Calu3 (cell line): Measurements from ENCODE around the gene ILK. TPM values are rescaled to one million over a fixed set of nuclear protein-coding genes. Genes with fewer than 3 reads are reported as not detected.

ENCODE experiments used
- BruUV-seq: library from RNA; stranded (reverse); fragments of 400-500 nt; replicated peaks from 2 replicates; lab custom pipeline; 2021; lab: Mats Ljungman, UMichigan
- CTCF ChIA-PET: fragments of 300-600 bp; sonication (Branson Sonifier 250); formaldehyde crosslinking; loops from one replicate; lab custom pipeline; 2022; ENCODE audit warnings: antibody characterized with exemption; lab: Charles Lee
- DNase-seq: peaks from one replicate; pipeline ENCODE4 v3.0.0; 2022
- H3K27ac Mint-ChIP-seq: one replicate; pipeline ENCODE4 v1.8.0; 2022; ENCODE audit warnings: mixed read lengths; ENCODE audit not compliant: unreplicated experiment
- H3K27me3 Mint-ChIP-seq: one replicate; pipeline ENCODE4 v1.8.0; 2022; ENCODE audit warnings: mixed read lengths; ENCODE audit not compliant: unreplicated experiment
- H3K36me3 Mint-ChIP-seq: one replicate; pipeline ENCODE4 v1.8.0; 2022; ENCODE audit warnings: mild to moderate bottlenecking, moderate library complexity, mixed read lengths; ENCODE audit not compliant: insufficient read depth, unreplicated experiment
- H3K4me1 Mint-ChIP-seq: one replicate; pipeline ENCODE4 v1.8.0; 2022; ENCODE audit warnings: mild to moderate bottlenecking, low read depth, mixed read lengths; ENCODE audit not compliant: unreplicated experiment
- H3K4me3 Mint-ChIP-seq: one replicate; pipeline ENCODE4 v1.8.0; 2022; ENCODE audit warnings: mild to moderate bottlenecking, low read depth, moderate library complexity, mixed read lengths; ENCODE audit not compliant: unreplicated experiment
- H3K9me3 Mint-ChIP-seq: one replicate; pipeline ENCODE4 v1.8.0; 2022; ENCODE audit warnings: low read depth, mixed read lengths; ENCODE audit not compliant: unreplicated experiment
- CTCF ChIP-seq: fragments of 200-600 bp; IDR thresholded peaks from one replicate; pipeline ENCODE4 v1.8.0; 2022; ENCODE audit warnings: antibody characterized with exemption; ENCODE audit not compliant: unreplicated experiment
- intact Hi-C: fragments of 100-400 bp; cut with micrococcal nuclease; formaldehyde crosslinking; loops from one replicate; pipeline ENCODE4 v1.10.0; 2022; ENCODE audit not compliant: unreplicated experiment
- total RNA-seq: library from RNA; stranded (reverse); gene quantifications from 2 replicates; pipeline ENCODE4 v1.2.3, GENCODE V29; 2022

ILK gene
- total RNA-seq, 1 experiment from 2014 or later: 85.7 TPM

DNA sequence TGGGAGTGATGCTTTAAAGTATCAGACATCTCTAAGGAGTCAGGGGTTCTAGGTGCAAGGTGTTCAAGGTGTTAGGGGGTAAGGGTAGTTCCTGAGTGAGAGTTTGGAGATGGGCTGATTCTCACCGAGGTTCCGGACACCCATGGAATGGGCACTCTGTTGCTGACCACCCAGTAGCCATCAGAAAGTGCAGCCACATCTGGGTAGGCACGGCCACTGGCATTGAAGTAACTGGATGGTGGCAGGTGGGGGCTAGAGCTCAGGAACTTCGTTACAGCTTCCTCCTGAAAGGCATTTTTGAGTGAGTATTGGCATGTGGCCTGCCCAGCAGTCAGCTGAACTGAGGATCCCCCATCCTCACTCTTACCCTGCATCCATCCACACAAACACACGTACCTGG lies 11.5 kb downstream of the ILK start:
- no peaks in the 10 kb centered on the region for H3K27me3 Mint-ChIP-seq
- no peak overlapping the region for H3K4me3 Mint-ChIP-seq
- no peak for TF ChIP-seq CTCF
- no TSS peak for BruUV-seq
- H3K9me3 Mint-ChIP-seq: no peaks in the 10 kb centered on the region
- peaks cover 12% of the 10 kb centered on the region for H3K4me1 Mint-ChIP-seq
- intact Hi-C loops: loop anchor here (10.0 kb wide), 1 partner anchor 130 kb away; the partner anchor contains the start of genes ARFIP2 and TIMM10B
- H3K27ac Mint-ChIP-seq: no peak overlapping the region
- H3K36me3 Mint-ChIP-seq: no peaks in the 10 kb centered on the region
- DNase-seq: no peak
- CTCF ChIA-PET: no interaction called here

- no peak for TF ChIP-seq CTCF
- intact Hi-C loops: loop anchor here (10.0 kb wide), 1 partner anchor 131 kb away; the partner anchor contains the start of genes ARFIP2 and TIMM10B
- Mint-ChIP-seq H3K27ac (no peak overlapping the region), H3K4me3 (no peak overlapping the region), H3K9me3 (no peaks in the 10 kb centered on the region), H3K4me1 (peaks cover 6% of the 10 kb centered on the region), H3K36me3 (no peaks in the 10 kb centered on the region), H3K27me3 (no peaks in the 10 kb centered on the region)
- BruUV-seq: no TSS peak
- no peak for DNase-seq
- CTCF ChIA-PET: no interaction called here
Observed at GRCh38 chr11:6615882-6616585, 12.5 kb downstream of the ILK start.

- Mint-ChIP-seq H3K4me3 (no peak overlapping the region), H3K9me3 (no peaks in the 10 kb centered on the region), H3K36me3 (no peaks in the 10 kb centered on the region), H3K27me3 (no peaks in the 10 kb centered on the region), H3K4me1 (no peaks in the 10 kb centered on the region), H3K27ac (no peak overlapping the region)
- intact Hi-C loops: loop anchor here (10.0 kb wide), 1 partner anchor 132 kb away; the partner anchor contains the start of genes ARFIP2 and TIMM10B
- no TSS peak for BruUV-seq
- CTCF ChIA-PET: no interaction called here
- no peak for DNase-seq
- TF ChIP-seq CTCF: no peak
Observed at GRCh38 chr11:6616596-6617250, 13.1 kb downstream of the ILK start.

- H3K4me3 Mint-ChIP-seq: no peak overlapping the region
- no peak for TF ChIP-seq CTCF
- no peaks in the 10 kb centered on the region for H3K36me3 Mint-ChIP-seq
- no peaks in the 10 kb centered on the region for H3K27me3 Mint-ChIP-seq
- H3K9me3 Mint-ChIP-seq: no peaks in the 10 kb centered on the region
- CTCF ChIA-PET: no interaction called here
- H3K4me1 Mint-ChIP-seq: no peaks in the 10 kb centered on the region
- H3K27ac Mint-ChIP-seq: no peak overlapping the region
- DNase-seq: no peak
- no TSS peak for BruUV-seq
- intact Hi-C loops: loop anchor here (10.0 kb wide), 1 partner anchor 133 kb away; the partner anchor contains the start of genes ARFIP2 and TIMM10B
Observed at GRCh38 chr11:6617315-6617781, 13.8 kb downstream of the ILK start.
